ENCODE data around the gene ABCF2.

- TF ChIP-seq CTCF (IDR thresholded peaks at IDR 0.05), result no peak
- no peak for TF ChIP-seq EZH2phosphoT487 (IDR thresholded peaks at IDR 0.05)
- no peak for TF ChIP-seq EZH2 (IDR thresholded peaks at IDR 0.05)
Observed at GRCh38 chr7:151206914-151207313, 20.1 kb downstream of the ABCF2 start.

All from neural progenitor cell (in vitro differentiated cells).